WTC11 (cell line): ENCODE measurements around the gene ZNF792. TPM values are rescaled to one million over a fixed set of nuclear protein-coding genes. Genes with fewer than 3 reads are reported as not detected.

Experiments used
- ATAC-seq: fragments of 200-7000 bp; cut with Tn5 transposase; 2 replicates; pipeline ENCODE4 v1.10.0; 2021; ENCODE audit warnings: mild to moderate bottlenecking, moderate library complexity
- CTCF ChIA-PET: fragments of 300-600 bp; sonication (Branson Sonifier 250); formaldehyde crosslinking; loops from one replicate; lab custom pipeline; 2021; ENCODE audit warnings: antibody characterized with exemption; lab: Charles Lee
- POLR2A ChIA-PET: fragments of 350-600 bp; sonication (Branson Sonifier 250); formaldehyde crosslinking; loops from one replicate; lab custom pipeline; 2021; ENCODE audit warnings: antibody characterized with exemption; lab: Charles Lee
- DNase-seq: peaks from one replicate; pipeline ENCODE4 v3.0.0; 2021; ENCODE audit warnings: low spot score
- H3K27ac Mint-ChIP-seq: 2 replicates; pipeline ENCODE4 v1.8.0; 2021; ENCODE audit warnings: mixed read lengths
- H3K27me3 Mint-ChIP-seq: 2 replicates; pipeline ENCODE4 v1.8.0; 2021; ENCODE audit warnings: low read depth, mild to moderate bottlenecking, moderate library complexity, mixed read lengths
- H3K36me3 Mint-ChIP-seq: 2 replicates; pipeline ENCODE4 v1.8.0; 2021; ENCODE audit warnings: mixed read lengths
- H3K4me1 Mint-ChIP-seq: 2 replicates; pipeline ENCODE4 v1.8.0; 2022; ENCODE audit warnings: mixed read lengths
- H3K4me3 Mint-ChIP-seq: 2 replicates; pipeline ENCODE4 v1.8.0; 2021; ENCODE audit warnings: mild to moderate bottlenecking, moderate library complexity, mixed read lengths
- H3K9me3 Mint-ChIP-seq: 2 replicates; pipeline ENCODE4 v1.8.0; 2021; ENCODE audit warnings: mixed read lengths
- ELF4 ChIP-seq: sonication (generic); formaldehyde crosslinking; IDR thresholded peaks from 2 replicates; pipeline ENCODE4 v1.8.1; 2022; ENCODE audit warnings: low read depth, mild to moderate bottlenecking, moderate library complexity, missing genetic modification reagents
- EMX1 ChIP-seq: fragments of 250-450 bp; sonication (Bioruptor Pico); IDR thresholded peaks from 2 replicates; pipeline ENCODE4 v1.8.0; 2021; ENCODE audit warnings: mild to moderate bottlenecking
- MXD4 ChIP-seq: fragments of 250-450 bp; sonication (Bioruptor Pico); IDR thresholded peaks from 2 replicates; pipeline ENCODE4 v1.8.0; 2021; ENCODE audit warnings: mild to moderate bottlenecking, moderate library complexity, borderline replicate concordance
- NR1H2 ChIP-seq: sonication (generic); formaldehyde crosslinking; IDR thresholded peaks from 2 replicates; pipeline ENCODE4 v1.9.0; 2021; ENCODE audit warnings: mild to moderate bottlenecking, moderate library complexity, missing genetic modification reagents
- PRRX2 ChIP-seq: fragments of 250-450 bp; sonication (Bioruptor Pico); IDR thresholded peaks from 2 replicates; pipeline ENCODE4 v1.8.0; 2021; ENCODE audit warnings: mild to moderate bottlenecking
- SMAD4 ChIP-seq: sonication (generic); formaldehyde crosslinking; IDR thresholded peaks from 2 replicates; pipeline ENCODE4 v1.8.0; 2022; ENCODE audit warnings: mild to moderate bottlenecking, missing genetic modification reagents
- TEAD4 ChIP-seq: sonication (generic); formaldehyde crosslinking; IDR thresholded peaks from 2 replicates; pipeline ENCODE4 v1.8.0; 2022; ENCODE audit warnings: mild to moderate bottlenecking, missing genetic modification reagents
- TP53 ChIP-seq: sonication (generic); formaldehyde crosslinking; IDR thresholded peaks from 2 replicates; pipeline ENCODE4 v1.8.1; 2023; ENCODE audit warnings: mild to moderate bottlenecking, missing genetic modification reagents
- ZNF121 ChIP-seq: sonication (generic); formaldehyde crosslinking; IDR thresholded peaks from 2 replicates; pipeline ENCODE4 v1.8.0; 2023; ENCODE audit warnings: missing genetic modification reagents
- ZNF416 ChIP-seq: fragments of 250-450 bp; sonication (Bioruptor Pico); IDR thresholded peaks from 2 replicates; pipeline ENCODE4 v1.9.0; 2021; ENCODE audit warnings: mild to moderate bottlenecking, inconsistent platforms
- ZNF423 ChIP-seq: fragments of 250-450 bp; sonication (Bioruptor Pico); IDR thresholded peaks from 2 replicates; pipeline ENCODE4 v2.1.2; 2022; ENCODE audit warnings: mild to moderate bottlenecking, moderate library complexity
- total RNA-seq: library from RNA; stranded (reverse); gene quantifications from 3 replicates; pipeline ENCODE4 v1.2.3, GENCODE V29; 2021
- TF ChIP-seq, protein P1 (sequence below): sonication (generic); formaldehyde crosslinking; IDR thresholded peaks from 2 replicates; pipeline ENCODE4 v1.8.0; 2023; ENCODE audit warnings: mild to moderate bottlenecking, missing genetic modification reagents
- TF ChIP-seq, protein P2 (sequence below): sonication (generic); formaldehyde crosslinking; IDR thresholded peaks from 2 replicates; pipeline ENCODE4 v1.8.1; 2023; ENCODE audit warnings: mild to moderate bottlenecking, missing genetic modification reagents, borderline replicate concordance
- TF ChIP-seq, protein P3 (sequence below): sonication (generic); formaldehyde crosslinking; IDR thresholded peaks from 2 replicates; pipeline ENCODE4 v1.8.0; 2022; ENCODE audit warnings: mild to moderate bottlenecking, missing genetic modification reagents
- TF ChIP-seq, protein P4 (sequence below): sonication (generic); formaldehyde crosslinking; IDR thresholded peaks from 2 replicates; pipeline ENCODE4 v1.8.1; 2023; ENCODE audit warnings: mild to moderate bottlenecking, missing genetic modification reagents, moderate library complexity
- TF ChIP-seq, protein P5 (sequence below): fragments of 200-600 bp; IDR thresholded peaks from 2 replicates; pipeline ENCODE4 v1.8.0; 2022; ENCODE audit warnings: antibody characterized with exemption
- TF ChIP-seq, protein P6 (sequence below): sonication (generic); formaldehyde crosslinking; conservative IDR thresholded peaks from 2 replicates; pipeline ENCODE4 v1.8.1; 2023; ENCODE audit warnings: mild to moderate bottlenecking, low read depth, missing genetic modification reagents, moderate library complexity
- TF ChIP-seq, protein P7 (sequence below): sonication (generic); formaldehyde crosslinking; IDR thresholded peaks from 2 replicates; pipeline ENCODE4 v1.8.1; 2022; ENCODE audit warnings: mild to moderate bottlenecking, missing genetic modification reagents, moderate library complexity, borderline replicate concordance

The ZNF792 gene
- total RNA-seq, 1 experiment from 2014 or later, result 12.9 TPM

DNA sequence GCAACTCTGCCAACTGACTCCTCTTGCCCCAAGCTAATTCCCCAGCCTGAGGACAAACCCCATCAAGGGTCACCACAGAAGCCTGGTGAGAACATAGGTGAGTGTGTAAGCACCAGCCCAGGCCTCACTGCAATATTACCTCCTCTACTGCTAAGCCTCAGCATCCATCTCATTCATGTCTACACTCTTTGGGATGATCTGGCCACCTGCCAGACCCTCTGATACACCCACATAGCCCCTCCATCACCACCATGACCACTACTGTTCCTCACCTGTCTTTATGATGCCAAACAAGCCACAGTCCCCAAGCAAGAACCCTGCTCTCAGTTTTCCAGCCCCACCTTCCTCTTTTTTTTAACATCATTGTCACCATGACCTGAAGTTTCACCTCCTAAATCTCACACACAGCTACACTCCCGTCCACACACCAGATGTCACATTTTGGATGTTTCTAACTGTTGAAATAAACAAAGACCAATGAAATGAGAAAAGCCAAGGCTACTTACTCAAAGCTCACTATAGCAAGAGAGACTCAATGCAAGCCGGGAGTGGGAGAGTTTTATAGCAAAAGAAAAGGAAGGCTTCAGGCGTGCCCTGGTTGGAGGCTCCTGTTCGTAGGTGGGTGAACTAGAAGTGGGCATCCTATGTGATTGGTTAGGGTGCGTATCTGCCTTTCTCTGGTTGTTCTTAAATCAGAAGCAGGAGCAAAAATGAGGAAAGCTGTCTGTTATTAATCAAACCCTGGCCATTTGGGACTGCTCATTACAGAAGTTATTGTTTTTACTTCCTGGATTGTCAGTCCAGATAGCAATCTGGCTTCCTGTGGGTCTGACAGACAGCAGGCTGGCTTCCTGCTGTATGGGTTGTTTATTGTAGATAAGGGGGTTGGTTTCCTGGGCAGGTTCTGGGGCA is 2.0 kb downstream of the ZNF792 start:
- no peak for ATAC-seq

DNA sequence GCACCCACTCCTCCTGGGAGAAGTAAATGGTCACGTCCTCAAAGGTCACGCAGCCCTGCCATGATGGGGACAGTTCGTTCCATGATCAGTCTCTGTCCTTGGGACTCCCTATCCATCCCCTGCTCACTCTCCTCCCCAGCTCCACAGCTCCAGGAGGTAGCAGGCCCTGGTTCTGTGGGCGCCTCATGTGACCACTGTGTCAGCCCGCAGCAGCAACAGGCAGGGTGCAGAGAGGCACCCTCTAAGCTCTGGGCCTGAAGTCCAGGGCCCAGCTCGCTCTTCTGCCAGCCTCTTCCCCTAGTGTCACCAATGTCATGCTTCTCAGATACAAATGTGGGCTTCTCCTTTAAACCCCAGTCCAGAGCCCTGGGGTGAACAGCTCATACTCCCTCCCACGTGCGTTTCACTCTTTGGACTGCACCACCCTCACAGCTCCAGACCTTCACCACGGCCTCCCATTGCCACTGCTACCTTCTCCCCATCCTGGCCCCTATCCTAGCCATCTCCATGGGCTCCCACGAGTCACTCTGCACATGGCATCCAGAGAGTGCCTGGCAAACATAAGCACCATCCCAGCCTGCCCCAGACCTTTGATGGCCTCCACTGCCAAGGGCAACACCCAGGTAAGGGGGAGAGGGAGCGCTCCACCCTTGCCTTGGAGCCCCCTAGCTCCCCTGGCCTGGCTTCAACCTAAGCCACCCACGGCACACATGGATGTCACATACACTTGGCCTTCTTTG is 2.9 kb downstream of the ZNF792 start:
- POLR2A ChIA-PET, result no interaction called here
- H3K9me3 Mint-ChIP-seq, result peaks cover 55% of the 10 kb centered on the region
- CTCF ChIA-PET, result no interaction called here
- ATAC-seq (no peak), DNase-seq (no peak)
- H3K36me3 Mint-ChIP-seq, result peaks cover 70% of the 10 kb centered on the region
- peaks cover 31% of the 10 kb centered on the region for H3K27me3 Mint-ChIP-seq
- H3K4me1 Mint-ChIP-seq, result peaks cover 25% of the 10 kb centered on the region
- H3K27ac Mint-ChIP-seq, result no peak overlapping the region
- no peak overlapping the region for H3K4me3 Mint-ChIP-seq
- TF ChIP-seq PRRX2 (CRISPR knock-in tag) (no peak), TP53 (no peak), ZNF121 (no peak), NR1H2 (no peak), EMX1 (CRISPR knock-in tag) (no peak), ELF4 (no peak)
- TF ChIP-seq, protein P1, sequence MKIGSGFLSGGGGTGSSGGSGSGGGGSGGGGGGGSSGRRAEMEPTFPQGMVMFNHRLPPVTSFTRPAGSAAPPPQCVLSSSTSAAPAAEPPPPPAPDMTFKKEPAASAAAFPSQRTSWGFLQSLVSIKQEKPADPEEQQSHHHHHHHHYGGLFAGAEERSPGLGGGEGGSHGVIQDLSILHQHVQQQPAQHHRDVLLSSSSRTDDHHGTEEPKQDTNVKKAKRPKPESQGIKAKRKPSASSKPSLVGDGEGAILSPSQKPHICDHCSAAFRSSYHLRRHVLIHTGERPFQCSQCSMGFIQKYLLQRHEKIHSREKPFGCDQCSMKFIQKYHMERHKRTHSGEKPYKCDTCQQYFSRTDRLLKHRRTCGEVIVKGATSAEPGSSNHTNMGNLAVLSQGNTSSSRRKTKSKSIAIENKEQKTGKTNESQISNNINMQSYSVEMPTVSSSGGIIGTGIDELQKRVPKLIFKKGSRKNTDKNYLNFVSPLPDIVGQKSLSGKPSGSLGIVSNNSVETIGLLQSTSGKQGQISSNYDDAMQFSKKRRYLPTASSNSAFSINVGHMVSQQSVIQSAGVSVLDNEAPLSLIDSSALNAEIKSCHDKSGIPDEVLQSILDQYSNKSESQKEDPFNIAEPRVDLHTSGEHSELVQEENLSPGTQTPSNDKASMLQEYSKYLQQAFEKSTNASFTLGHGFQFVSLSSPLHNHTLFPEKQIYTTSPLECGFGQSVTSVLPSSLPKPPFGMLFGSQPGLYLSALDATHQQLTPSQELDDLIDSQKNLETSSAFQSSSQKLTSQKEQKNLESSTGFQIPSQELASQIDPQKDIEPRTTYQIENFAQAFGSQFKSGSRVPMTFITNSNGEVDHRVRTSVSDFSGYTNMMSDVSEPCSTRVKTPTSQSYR (CRISPR knock-in tag), result no peak
- TF ChIP-seq, protein P2, sequence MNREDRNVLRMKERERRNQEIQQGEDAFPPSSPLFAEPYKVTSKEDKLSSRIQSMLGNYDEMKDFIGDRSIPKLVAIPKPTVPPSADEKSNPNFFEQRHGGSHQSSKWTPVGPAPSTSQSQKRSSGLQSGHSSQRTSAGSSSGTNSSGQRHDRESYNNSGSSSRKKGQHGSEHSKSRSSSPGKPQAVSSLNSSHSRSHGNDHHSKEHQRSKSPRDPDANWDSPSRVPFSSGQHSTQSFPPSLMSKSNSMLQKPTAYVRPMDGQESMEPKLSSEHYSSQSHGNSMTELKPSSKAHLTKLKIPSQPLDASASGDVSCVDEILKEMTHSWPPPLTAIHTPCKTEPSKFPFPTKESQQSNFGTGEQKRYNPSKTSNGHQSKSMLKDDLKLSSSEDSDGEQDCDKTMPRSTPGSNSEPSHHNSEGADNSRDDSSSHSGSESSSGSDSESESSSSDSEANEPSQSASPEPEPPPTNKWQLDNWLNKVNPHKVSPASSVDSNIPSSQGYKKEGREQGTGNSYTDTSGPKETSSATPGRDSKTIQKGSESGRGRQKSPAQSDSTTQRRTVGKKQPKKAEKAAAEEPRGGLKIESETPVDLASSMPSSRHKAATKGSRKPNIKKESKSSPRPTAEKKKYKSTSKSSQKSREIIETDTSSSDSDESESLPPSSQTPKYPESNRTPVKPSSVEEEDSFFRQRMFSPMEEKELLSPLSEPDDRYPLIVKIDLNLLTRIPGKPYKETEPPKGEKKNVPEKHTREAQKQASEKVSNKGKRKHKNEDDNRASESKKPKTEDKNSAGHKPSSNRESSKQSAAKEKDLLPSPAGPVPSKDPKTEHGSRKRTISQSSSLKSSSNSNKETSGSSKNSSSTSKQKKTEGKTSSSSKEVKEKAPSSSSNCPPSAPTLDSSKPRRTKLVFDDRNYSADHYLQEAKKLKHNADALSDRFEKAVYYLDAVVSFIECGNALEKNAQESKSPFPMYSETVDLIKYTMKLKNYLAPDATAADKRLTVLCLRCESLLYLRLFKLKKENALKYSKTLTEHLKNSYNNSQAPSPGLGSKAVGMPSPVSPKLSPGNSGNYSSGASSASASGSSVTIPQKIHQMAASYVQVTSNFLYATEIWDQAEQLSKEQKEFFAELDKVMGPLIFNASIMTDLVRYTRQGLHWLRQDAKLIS, result no peak
- TF ChIP-seq, protein P3, sequence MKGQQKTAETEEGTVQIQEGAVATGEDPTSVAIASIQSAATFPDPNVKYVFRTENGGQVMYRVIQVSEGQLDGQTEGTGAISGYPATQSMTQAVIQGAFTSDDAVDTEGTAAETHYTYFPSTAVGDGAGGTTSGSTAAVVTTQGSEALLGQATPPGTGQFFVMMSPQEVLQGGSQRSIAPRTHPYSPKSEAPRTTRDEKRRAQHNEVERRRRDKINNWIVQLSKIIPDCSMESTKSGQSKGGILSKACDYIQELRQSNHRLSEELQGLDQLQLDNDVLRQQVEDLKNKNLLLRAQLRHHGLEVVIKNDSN, result no peak
- TF ChIP-seq, protein P4, sequence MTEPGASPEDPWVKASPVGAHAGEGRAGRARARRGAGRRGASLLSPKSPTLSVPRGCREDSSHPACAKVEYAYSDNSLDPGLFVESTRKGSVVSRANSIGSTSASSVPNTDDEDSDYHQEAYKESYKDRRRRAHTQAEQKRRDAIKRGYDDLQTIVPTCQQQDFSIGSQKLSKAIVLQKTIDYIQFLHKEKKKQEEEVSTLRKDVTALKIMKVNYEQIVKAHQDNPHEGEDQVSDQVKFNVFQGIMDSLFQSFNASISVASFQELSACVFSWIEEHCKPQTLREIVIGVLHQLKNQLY (CRISPR knock-in tag), result no peak

More for the DNA sequence above, 2.0 kb downstream of the ZNF792 start:
- CTCF ChIA-PET, result interaction anchor here (3.0 kb wide), 1 partner anchor 10 kb away, joined by 9 read pairs; no protein-coding TSS in a partner anchor
- no peak for DNase-seq
- H3K27me3 Mint-ChIP-seq, result peaks cover 32% of the 10 kb centered on the region
- peaks cover 52% of the 10 kb centered on the region for H3K9me3 Mint-ChIP-seq
- TF ChIP-seq TEAD4 (CRISPR knock-in tag), result no peak
- TF ChIP-seq SMAD4 (CRISPR knock-in tag), result no peak
- TF ChIP-seq MXD4 (CRISPR knock-in tag), result no peak
- no peak for TF ChIP-seq ZNF416
- TF ChIP-seq, protein P5, sequence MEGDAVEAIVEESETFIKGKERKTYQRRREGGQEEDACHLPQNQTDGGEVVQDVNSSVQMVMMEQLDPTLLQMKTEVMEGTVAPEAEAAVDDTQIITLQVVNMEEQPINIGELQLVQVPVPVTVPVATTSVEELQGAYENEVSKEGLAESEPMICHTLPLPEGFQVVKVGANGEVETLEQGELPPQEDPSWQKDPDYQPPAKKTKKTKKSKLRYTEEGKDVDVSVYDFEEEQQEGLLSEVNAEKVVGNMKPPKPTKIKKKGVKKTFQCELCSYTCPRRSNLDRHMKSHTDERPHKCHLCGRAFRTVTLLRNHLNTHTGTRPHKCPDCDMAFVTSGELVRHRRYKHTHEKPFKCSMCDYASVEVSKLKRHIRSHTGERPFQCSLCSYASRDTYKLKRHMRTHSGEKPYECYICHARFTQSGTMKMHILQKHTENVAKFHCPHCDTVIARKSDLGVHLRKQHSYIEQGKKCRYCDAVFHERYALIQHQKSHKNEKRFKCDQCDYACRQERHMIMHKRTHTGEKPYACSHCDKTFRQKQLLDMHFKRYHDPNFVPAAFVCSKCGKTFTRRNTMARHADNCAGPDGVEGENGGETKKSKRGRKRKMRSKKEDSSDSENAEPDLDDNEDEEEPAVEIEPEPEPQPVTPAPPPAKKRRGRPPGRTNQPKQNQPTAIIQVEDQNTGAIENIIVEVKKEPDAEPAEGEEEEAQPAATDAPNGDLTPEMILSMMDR, result no peak
- TF ChIP-seq, protein P6, sequence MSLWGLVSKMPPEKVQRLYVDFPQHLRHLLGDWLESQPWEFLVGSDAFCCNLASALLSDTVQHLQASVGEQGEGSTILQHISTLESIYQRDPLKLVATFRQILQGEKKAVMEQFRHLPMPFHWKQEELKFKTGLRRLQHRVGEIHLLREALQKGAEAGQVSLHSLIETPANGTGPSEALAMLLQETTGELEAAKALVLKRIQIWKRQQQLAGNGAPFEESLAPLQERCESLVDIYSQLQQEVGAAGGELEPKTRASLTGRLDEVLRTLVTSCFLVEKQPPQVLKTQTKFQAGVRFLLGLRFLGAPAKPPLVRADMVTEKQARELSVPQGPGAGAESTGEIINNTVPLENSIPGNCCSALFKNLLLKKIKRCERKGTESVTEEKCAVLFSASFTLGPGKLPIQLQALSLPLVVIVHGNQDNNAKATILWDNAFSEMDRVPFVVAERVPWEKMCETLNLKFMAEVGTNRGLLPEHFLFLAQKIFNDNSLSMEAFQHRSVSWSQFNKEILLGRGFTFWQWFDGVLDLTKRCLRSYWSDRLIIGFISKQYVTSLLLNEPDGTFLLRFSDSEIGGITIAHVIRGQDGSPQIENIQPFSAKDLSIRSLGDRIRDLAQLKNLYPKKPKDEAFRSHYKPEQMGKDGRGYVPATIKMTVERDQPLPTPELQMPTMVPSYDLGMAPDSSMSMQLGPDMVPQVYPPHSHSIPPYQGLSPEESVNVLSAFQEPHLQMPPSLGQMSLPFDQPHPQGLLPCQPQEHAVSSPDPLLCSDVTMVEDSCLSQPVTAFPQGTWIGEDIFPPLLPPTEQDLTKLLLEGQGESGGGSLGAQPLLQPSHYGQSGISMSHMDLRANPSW (CRISPR knock-in tag), result no peak
- no peak for TF ChIP-seq ZNF423 (CRISPR knock-in tag)
- TF ChIP-seq, protein P7, sequence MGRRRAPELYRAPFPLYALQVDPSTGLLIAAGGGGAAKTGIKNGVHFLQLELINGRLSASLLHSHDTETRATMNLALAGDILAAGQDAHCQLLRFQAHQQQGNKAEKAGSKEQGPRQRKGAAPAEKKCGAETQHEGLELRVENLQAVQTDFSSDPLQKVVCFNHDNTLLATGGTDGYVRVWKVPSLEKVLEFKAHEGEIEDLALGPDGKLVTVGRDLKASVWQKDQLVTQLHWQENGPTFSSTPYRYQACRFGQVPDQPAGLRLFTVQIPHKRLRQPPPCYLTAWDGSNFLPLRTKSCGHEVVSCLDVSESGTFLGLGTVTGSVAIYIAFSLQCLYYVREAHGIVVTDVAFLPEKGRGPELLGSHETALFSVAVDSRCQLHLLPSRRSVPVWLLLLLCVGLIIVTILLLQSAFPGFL (CRISPR knock-in tag), result no peak
- peaks cover 68% of the 10 kb centered on the region for H3K36me3 Mint-ChIP-seq
- H3K27ac Mint-ChIP-seq, result no peak overlapping the region
- peaks cover 29% of the 10 kb centered on the region for H3K4me1 Mint-ChIP-seq
- peak overlapping the region; percentile 87 for H3K4me3 Mint-ChIP-seq
- POLR2A ChIA-PET, result interaction anchor here (0.6 kb wide), 1 partner anchor 1792 kb away, joined by 3 read pairs; no protein-coding TSS in a partner anchor
